ENCODE measurements around the gene NYAP1.

The NYAP1 gene

GRCh38 chr7:100510437-100511239, 26.9 kb downstream of the NYAP1 start:
- no peak overlapping the region for H3K4me3 ChIP-seq (ENCODE audit: low read depth, low read length)
- TF ChIP-seq CTCF (IDR thresholded peaks at IDR 0.05; ENCODE audit: borderline replicate concordance, insufficient read depth, low read depth, low read length), result no peak

- H3K4me3 ChIP-seq (ENCODE audit: low read depth, low read length), result no peak overlapping the region
- TF ChIP-seq CTCF (IDR thresholded peaks at IDR 0.05; ENCODE audit: borderline replicate concordance, insufficient read depth, low read depth, low read length), result no peak
Observed at GRCh38 chr7:100513212-100513810, 29.6 kb downstream of the NYAP1 start.

DNA sequence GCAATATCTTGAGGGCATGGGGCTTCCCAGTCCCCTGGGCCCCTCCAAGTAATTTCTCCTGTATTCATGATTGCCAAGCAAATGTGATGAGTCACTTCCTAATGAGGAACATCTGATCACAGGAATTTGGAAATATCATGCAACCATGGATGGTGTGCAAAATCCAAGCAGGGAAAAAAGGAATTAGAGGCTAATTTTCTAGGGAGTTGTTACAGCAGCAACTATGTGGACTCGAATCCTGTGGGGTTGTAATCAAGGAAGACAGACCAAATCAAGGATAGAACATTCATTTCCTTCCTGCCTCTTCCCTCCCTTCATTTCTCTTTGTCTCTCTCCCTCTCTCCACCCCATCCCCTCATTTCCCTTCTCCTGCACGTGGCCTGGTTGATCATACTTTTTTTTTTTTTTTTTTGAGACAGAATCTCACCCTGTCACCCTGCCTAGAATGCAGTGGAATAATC, 31.4 kb downstream of the NYAP1 start:
- H3K4me3 ChIP-seq (ENCODE audit: low read depth, low read length), result no peak overlapping the region
- TF ChIP-seq CTCF (IDR thresholded peaks at IDR 0.05; ENCODE audit: borderline replicate concordance, insufficient read depth, low read depth, low read length), result no peak

GRCh38 chr7:100516135-100516812, 32.5 kb downstream of the NYAP1 start:
- TF ChIP-seq CTCF (IDR thresholded peaks at IDR 0.05; ENCODE audit: borderline replicate concordance, insufficient read depth, low read depth, low read length), result no peak
- no peak overlapping the region for H3K4me3 ChIP-seq (ENCODE audit: low read depth, low read length)

GRCh38 chr7:100517305-100517704, 33.6 kb downstream of the NYAP1 start:
- TF ChIP-seq CTCF (IDR thresholded peaks at IDR 0.05; ENCODE audit: borderline replicate concordance, insufficient read depth, low read depth, low read length), result no peak
- no peak overlapping the region for H3K4me3 ChIP-seq (ENCODE audit: low read depth, low read length)

- no peak for TF ChIP-seq CTCF (IDR thresholded peaks at IDR 0.05; ENCODE audit: borderline replicate concordance, insufficient read depth, low read depth, low read length)
- no peak overlapping the region for H3K4me3 ChIP-seq (ENCODE audit: low read depth, low read length)
Observed at GRCh38 chr7:100519580-100519979, 35.9 kb downstream of the NYAP1 start.

Measured in GM12875 (cell line).